ENCODE data around the gene ELP4.

DNA sequence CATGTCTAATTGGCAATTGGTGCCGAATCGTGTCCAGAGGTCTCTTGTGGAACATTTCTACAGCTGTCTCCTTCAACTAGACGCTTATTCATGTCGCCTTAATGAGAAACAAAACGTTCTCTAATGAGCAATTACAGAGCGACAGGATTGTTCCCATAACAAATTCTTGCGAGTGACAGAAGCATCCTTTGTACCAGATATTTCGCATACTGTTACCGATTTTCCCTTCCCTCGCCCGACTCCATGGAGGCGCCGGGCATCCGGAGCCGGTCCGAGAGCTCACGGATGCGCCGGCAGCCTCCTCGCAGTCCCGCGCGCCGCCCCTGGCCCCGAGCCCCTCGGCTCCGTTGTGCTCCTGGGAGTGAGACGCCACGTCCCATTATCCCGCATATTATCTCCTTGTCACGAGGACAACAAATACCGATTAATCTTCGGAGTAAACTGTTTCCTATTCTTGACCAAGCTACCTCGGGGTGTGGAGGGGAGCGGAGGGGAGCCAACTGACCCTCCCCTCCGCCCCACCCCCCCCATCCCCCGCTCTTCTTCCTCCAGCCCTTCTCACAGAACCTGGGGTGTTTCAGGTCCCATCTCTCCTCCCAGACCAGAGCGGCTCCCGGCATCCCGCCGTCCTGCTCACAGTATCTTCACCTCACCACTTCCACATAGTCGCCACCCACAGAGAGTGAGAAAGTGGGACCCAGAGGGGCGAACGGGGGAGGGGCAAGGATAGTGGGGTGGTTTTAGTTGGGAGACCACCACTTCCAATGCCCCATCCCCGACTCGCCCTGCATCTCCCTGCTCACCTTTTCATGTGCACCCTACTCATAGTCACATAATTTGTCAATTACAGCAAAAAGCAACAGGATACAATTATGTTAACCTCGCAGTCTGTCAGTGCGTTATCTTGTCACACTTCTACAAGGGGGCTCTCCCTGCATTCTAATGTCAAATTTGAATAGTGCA lies 290.1 kb downstream of the ELP4 start:
- TF ChIP-seq, protein P1, sequence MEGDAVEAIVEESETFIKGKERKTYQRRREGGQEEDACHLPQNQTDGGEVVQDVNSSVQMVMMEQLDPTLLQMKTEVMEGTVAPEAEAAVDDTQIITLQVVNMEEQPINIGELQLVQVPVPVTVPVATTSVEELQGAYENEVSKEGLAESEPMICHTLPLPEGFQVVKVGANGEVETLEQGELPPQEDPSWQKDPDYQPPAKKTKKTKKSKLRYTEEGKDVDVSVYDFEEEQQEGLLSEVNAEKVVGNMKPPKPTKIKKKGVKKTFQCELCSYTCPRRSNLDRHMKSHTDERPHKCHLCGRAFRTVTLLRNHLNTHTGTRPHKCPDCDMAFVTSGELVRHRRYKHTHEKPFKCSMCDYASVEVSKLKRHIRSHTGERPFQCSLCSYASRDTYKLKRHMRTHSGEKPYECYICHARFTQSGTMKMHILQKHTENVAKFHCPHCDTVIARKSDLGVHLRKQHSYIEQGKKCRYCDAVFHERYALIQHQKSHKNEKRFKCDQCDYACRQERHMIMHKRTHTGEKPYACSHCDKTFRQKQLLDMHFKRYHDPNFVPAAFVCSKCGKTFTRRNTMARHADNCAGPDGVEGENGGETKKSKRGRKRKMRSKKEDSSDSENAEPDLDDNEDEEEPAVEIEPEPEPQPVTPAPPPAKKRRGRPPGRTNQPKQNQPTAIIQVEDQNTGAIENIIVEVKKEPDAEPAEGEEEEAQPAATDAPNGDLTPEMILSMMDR (IDR thresholded peaks at IDR 0.05), result no peak
- no peak for TF ChIP-seq POLR2A (IDR thresholded peaks at IDR 0.05)
